Hematopoietic multipotent progenitor cell (in vitro differentiated cells): ENCODE measurements around the gene FBXO10. TPM values are rescaled to one million over a fixed set of nuclear protein-coding genes. Genes with fewer than 3 reads are reported as not detected.
"Not testable (repeated sequence)": the region's sequence is repeated elsewhere in the genome, so short reads cannot be mapped to it uniquely, and the experiment has no call there.

Source experiments
- DNase-seq, 3 donors: peaks; one replicate each; pipeline ENCODE4 v3.0.0-alpha.2; 2011 to 2015; ENCODE audit warnings: low read depth in 2 of 3, low spot score in 2 of 3
- total RNA-seq: library from RNA; depleted of rRNA; stranded (reverse); fragments of >200 nt; gene quantifications from one replicate; pipeline ENCODE4 v1.2.3, GENCODE V29; 2012

Gene FBXO10
- total RNA-seq = 4.6 TPM

DNA sequence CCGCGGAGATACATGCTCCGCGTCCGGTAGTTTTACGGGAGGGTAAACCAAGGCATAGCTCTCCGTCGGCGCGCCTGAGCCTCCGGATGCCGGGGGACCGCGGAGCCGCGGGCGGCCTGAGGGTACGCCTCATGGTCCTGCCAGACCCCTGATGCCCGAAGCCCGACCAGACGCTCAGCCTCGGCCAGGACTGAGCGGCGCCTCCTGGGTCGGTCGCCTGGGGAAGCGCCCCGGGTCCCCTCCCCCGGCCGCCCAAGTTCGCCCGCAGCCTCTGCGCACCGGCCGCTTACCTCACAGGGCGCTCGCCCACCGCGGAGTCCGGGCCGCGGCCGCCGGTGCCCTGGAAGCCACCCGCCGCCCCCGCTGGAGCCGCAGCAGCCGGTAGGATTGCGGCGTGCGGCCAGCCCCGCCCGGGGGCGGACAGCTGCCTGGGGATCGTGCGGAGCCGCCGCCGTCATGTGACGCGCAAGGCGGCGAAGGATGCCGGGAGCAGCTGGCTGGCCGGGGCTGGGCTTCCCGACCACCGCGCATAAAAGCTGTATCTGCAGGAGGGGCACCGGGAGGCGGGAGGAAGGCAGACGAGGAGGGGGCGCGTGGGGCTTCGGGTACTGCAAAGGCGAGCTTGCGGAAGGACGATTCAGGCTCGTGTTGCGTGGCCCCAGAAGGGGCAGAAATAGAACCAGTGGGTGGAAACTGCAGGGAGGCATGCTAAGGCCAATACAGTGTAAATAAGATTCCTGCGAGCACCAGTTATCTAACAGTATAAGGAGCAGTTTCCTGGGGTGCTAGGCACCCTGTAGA is at the start of gene FBXO10:
TSS of gene FBXO10 (minus strand) at position 460 of the 801 bp plus-strand sequence. CDS start 34,612 bp downstream, outside the sequence.
- DNase-seq = peak in 2 of 3 donors; percentile 56 to 68

DNA sequence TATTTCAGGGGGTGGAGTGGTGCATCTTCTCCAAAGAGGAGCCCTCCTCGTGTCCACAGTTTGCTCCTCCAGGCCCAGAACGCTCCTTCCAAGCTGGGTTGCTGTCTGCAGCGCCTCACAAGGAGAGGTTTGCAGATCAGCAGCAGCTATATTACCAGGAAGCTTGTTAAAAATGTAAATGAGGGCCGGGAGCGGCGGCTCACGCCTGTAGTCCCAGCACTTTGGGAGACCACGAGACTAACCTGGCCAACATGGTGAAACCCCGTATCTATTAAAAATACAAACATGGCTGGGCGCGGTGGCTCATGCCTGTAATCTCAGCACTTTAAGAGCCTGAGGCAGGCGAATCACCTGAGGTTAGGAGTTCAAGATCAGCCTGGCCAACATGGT is 49.6 kb upstream of the FBXO10 start:
- DNase-seq = no peak

DNA sequence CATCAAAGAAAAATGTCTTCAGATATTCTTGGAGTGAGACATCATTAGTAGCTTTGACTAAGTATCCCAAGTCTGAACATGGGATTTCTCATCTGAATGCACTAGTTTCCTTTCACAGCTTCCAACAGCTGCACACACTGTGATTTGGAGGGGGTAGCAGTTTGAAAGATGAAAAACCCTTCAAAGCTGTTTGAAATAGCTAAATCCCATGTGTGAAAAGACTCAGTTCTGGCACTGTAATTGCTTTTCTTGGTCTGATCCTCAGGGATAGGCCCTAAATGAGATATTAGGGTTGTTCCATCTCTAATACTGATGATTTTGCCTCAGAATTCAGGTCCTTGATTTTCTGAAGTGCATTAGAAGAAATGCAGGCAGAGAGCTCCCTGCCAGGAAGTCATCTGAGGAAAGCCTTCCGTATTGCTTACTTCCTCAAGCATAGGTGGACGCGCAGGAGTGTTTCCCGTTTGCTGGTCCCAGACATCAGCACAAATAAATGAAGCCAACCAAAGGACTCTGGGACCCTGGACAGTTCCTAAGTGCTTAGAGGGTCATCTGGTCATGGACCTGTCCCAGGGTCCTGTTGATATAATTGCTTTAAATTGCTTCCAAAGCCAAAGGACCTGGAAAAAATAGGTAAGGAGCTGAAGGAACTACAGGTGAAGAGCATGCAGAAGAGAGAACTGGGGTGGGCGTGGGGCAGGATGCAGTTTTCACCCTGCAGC is 49.0 kb upstream of the FBXO10 start:
- DNase-seq = no peak

- DNase-seq = no peak
Measured at GRCh38 chr9:37624073-37624472, 47.9 kb upstream of the FBXO10 start.

DNA sequence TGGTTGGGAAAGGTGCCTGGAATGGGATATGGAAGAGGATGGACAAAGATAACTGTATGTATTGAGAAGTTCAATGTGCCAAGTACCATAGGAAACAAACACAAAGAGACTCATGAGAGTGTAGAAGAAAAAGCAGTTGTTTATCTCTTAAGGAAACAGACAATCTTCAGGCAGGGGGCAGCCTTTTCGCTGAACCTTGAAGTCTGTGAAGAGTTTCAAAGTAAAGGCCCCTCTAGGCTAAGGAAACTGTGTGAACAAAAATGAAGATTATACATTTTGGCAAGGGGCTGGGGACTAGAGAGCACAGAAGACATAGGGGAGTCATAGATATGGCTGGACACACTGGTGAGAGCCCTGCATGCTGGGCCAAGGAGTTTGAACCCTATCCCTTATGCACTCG is 47.1 kb upstream of the FBXO10 start:
- DNase-seq = no peak

DNA sequence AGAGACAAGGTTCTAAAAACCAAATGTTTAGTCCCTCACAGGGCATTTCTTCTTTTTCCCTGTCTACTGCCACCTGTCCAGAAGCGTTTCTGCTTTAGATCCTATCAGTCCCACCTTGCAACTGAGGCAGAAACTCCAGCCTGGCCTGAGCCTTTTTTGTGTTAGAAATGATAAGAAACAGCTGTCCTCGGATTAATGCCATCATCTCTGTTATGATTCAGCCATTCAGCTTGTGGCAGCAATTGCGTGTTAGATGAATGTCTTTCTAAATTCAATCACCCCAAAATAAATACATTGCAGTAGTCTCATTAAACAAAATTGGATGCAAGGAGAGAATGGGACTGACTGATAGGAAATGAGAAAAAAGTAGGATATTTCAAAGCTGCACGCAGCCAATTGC is 46.3 kb upstream of the FBXO10 start:
- no peak for DNase-seq

DNA sequence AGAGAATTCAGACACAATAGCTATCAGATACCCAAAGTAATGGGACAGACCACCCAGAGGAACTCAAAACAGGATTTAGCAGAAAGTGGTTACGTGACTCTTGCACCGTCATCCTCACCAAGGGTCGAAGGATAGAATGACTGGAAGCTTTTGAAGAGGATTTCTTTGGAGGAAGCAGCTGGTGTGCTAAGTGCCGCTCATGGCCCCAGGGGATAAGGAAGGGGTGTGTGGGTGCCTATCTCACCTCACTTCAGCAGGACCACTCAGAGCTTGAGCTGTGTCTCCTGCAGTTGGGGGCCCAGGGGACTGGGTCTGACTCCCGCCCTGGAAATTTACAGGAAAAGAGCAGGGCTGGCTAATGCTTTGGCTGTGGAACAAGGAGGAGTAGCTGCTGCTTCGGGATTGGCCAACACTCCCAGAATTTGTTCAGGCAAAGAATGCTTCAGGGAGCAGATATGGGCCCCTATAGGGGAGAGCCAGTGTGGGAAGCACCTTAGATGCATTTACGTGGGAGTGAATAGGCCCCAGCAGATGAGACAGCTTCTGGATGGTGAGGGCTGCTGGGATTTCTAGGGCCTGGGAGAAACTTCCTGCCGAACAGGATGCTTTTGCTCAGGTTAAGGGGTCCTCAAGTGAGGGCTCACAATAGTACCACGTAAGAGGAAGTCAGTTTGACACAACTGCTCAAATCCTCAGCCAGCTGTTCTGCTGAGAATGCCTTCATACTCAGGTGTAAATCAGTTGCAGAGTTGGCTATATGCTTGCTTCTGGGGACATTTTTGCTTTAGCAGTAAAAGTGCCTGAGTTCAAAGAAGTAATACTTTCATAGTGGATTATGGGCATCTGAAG is 45.3 kb upstream of the FBXO10 start:
- DNase-seq = peak in 2 of 3 donors; percentile 26 to 71

DNA sequence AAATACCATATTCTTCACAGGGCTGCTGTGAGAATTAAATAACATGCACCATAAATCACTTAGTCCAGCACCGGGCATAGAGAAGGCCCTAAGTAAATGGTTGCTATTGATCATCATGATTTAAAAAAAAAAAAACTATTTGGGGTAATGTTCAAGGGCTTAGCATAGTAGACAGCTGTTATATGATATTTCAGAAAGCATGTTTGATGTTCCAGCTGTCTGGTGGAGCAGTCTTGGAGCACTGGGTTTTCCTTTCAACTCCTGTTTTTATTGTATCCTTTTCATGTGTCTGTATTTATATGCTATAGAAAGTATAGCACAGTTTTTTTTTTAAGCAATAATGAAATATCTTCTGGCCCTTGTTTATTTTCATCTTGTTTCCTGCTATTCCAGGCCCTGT is 44.2 kb upstream of the FBXO10 start:
- no peak for DNase-seq

- DNase-seq = no peak
Measured at GRCh38 chr9:37619806-37620205, 43.6 kb upstream of the FBXO10 start.

DNA sequence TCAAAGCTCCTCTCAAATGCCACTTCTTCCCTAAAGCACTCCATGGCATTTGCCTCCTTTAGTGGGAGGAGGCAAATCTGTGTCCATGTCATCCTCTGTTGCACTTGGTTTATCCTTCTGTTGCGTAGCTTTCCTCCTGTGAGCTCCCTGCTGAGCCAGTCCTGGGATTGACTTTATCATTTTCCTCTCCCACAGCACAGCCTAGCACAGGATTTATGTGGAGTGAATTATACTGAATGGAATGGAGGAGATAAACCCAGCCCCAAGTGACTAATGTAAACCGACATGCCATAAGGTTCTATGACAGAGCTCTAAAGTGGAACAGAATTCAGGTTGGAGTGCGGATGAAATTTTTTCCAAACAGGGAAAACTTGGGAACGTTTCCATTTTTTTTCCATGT is 42.6 kb upstream of the FBXO10 start:
- no peak for DNase-seq

DNA sequence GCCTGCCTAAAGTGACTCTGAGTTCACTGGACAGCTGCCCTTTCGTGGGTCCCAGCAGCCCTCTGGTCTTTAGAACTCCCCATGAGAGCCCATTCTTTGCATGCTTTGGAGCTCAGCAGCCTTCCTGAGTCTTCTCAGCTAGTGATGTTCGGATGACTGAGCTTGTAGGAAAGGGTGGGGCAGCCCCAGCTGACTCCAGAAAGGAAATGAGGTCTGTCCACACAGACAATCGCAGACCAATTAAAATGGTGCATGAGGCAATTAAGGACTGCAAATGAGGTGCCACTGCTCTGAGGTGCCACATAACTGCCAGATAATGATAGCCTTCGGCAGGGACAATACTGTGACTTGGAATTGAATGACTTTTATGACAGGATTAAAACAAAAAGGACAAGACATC is 41.7 kb upstream of the FBXO10 start:
- no peak for DNase-seq

GRCh38 chr9:37617161-37617560 is 41.0 kb upstream of the FBXO10 start:
- DNase-seq = no peak

- no peak for DNase-seq
Measured at GRCh38 chr9:37611961-37612360, 35.8 kb upstream of the FBXO10 start.

DNA sequence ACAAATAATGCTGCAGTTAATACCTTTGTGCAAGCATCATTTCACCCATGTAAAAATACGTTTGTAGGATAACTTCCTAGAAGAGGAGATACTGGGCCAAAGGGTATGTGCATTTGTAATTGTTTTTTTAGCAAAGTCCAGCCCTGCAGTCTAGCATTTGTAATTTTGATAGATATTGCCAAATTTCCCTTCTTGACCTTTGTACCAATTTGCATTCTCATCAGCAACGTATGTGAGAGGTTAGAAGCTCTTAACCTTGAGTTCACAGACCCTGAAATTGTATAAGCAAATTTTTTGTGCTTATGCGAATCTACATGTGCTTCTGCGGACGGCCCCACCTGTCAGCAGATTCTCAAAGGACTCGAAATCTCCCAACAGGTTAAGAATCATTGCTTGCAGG is 34.8 kb upstream of the FBXO10 start:
- DNase-seq = no peak

DNA sequence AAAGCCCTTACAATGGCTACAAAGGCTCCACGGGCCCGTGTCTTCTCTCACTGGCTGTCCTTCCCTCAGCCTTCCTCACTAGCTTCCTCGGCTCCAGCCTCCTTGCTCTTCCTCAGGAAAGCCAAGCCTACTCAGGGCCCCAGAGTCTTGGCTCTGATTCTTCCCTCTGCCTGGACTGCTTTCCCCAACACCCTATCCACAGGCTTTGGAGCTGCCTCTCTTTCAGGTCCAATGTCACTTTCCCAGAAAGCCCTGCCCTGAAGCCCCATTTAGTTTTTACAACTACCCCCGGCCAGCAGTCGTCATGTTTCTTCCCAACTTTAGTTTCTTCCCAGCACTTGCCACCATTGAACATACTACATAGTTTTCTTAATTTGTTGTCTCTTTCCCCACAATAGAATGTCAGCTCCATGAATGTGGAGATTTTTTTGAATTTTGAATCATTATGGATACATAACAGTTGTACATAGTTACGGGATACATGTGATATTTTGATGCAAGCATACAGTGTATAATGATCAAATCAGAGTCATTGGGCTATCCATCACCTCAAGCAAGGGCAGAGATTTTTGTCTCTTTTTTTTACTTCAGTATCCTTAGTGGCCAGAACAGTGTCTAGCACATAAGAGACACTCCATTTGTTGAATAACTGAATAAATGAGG is 33.7 kb upstream of the FBXO10 start:
- no peak for DNase-seq

GRCh38 chr9:37608250-37608649 is 32.1 kb upstream of the FBXO10 start:
- DNase-seq = no peak

DNA sequence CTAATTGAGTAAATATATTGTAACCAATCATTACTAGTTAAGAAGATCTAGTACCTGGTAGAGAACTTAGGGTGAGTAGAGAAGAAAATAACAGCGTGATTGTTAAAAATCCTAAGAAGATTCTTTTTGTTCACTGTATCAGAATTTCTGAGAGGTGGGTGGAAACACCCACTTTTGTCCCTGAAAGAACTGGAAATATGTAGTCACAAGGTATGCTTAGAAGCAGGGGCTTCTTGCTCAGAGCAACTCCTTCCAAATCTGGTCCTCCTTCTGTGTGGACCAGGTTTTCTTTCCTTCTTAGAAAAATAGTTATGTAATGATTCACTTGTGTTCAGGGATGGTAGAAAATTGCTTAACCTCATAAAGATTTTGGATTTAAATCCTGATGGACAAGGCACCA is 28.1 kb upstream of the FBXO10 start:
- DNase-seq = no peak

DNA sequence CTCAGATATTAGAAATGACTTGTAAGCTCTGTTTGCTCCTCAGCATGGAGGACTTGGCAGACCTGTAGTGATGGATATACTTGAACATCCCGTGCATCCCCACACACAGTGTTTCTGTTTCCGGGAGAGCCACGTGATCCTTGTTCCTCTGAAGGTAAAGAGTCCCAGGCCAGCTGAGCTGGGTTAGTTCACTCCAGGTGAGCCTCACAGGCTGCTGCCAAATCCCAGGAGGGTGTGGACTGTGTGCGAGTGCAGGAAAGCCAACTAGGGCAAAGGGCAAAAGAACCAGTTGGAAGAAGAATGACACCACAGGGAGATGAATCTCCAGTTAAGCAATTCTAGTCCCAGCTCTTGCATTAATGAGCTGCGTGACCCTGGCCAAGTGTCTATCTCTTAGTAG is 26.6 kb upstream of the FBXO10 start:
- DNase-seq = no peak

- DNase-seq = not testable (repeated sequence)
Measured at GRCh38 chr9:37602061-37602460, 25.9 kb upstream of the FBXO10 start.

DNA sequence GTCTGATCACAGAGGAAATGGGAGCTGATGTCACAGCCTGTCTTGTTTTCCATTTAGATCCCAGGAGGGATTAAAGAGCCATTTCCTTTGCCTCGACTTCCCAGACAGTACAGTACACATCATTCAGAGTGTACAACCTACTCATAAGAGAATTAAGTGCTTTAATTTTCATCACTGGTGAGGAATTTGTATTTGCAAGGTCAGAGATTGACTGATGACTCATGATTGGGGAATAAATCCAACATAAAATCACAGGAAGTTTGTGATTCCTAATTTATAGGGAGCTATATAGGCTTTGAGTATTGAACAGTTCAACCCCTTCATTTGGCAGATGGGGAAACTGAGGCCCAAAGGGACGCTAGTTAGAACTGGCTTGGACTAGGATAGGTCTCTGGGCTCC is 20.3 kb upstream of the FBXO10 start:
- DNase-seq = no peak
